ENCODE measurements around the gene FSD1.

FSD1 gene

DNA sequence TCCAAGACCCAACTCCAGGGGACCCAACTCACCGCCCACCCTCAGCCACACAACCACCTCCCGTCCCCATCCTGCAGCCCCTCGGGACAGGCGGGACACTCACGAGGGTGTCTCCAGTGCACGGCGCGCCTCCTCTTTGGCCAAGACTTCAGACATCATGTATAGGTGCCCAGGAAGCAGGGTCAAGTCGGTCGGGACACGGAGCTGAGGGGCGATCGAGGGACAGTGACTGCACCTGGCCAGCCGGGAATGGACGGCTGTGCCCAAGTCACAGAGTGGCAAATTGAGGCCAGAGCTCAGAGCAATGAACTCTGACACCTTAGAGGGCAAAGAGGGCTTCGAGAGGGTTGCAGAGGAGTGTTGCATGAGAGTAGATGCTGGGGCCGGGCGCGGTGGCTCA, 25.5 kb downstream of the FSD1 start:
- H3K27me3 ChIP-seq (ENCODE audit: insufficient read depth, poor library complexity, severe bottlenecking) = peaks cover 24% of the 10 kb centered on the region
- H3K4me3 ChIP-seq (replicated peaks; ENCODE audit: insufficient read depth, low read length) = no peak overlapping the region
- H3K27ac ChIP-seq (replicated peaks) = no peak overlapping the region
- no peak for DNase-seq (ENCODE audit: low read depth in 1 of 2, low spot score in 1 of 2)
- TF ChIP-seq REST (IDR thresholded peaks at IDR 0.05; ENCODE audit: insufficient replicate concordance, low read depth) = no peak
- TF ChIP-seq GABPA (IDR thresholded peaks at IDR 0.05; ENCODE audit: low read depth) = no peak
- TF ChIP-seq, protein P1, sequence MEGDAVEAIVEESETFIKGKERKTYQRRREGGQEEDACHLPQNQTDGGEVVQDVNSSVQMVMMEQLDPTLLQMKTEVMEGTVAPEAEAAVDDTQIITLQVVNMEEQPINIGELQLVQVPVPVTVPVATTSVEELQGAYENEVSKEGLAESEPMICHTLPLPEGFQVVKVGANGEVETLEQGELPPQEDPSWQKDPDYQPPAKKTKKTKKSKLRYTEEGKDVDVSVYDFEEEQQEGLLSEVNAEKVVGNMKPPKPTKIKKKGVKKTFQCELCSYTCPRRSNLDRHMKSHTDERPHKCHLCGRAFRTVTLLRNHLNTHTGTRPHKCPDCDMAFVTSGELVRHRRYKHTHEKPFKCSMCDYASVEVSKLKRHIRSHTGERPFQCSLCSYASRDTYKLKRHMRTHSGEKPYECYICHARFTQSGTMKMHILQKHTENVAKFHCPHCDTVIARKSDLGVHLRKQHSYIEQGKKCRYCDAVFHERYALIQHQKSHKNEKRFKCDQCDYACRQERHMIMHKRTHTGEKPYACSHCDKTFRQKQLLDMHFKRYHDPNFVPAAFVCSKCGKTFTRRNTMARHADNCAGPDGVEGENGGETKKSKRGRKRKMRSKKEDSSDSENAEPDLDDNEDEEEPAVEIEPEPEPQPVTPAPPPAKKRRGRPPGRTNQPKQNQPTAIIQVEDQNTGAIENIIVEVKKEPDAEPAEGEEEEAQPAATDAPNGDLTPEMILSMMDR (IDR thresholded peaks at IDR 0.05; ENCODE audit: insufficient read depth, low read length) = no peak
- TF ChIP-seq POLR2AphosphoS5 (IDR thresholded peaks at IDR 0.05; ENCODE audit: low read depth) = no peak
- TF ChIP-seq SPI1 (IDR thresholded peaks at IDR 0.05; ENCODE audit: borderline replicate concordance, low read depth) = no peak

DNA sequence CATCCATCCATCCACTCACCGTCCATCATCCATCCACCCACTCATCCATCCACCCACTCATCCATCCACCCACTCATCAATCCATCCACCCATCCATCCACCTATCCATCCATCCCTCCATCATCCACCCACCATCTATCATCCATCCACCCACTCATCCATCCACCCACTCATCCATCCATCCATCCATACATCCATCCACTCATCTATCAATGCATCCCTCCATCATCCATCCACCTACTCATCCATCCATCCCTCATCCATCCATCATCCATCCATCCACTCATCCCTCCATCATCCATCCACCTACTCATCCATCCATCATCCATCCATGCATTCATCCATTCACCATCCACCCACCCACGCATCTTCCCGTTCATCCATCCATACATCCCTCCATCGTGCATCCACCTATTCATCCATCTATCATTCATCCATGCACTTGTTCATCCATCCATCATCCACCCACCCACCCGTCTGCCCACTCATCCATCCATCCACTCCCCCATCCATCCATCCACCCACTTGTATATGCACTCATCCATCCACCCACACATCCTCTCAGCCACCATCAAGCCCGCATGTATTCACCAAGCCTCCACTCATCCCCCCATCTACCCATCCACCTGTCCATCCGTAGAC, 30.7 kb downstream of the FSD1 start:
- no peak overlapping the region for H3K27ac ChIP-seq (replicated peaks)
- H3K4me3 ChIP-seq (replicated peaks; ENCODE audit: insufficient read depth, low read length) = no peak overlapping the region
- H3K27me3 ChIP-seq (ENCODE audit: insufficient read depth, poor library complexity, severe bottlenecking) = no peaks in the 10 kb centered on the region
- DNase-seq (ENCODE audit: low read depth in 1 of 2, low spot score in 1 of 2) = no peak
- TF ChIP-seq, protein P1 (IDR thresholded peaks at IDR 0.05; ENCODE audit: insufficient read depth, low read length) = no peak
- no peak for TF ChIP-seq GABPA (IDR thresholded peaks at IDR 0.05; ENCODE audit: low read depth)
- TF ChIP-seq POLR2AphosphoS5 (IDR thresholded peaks at IDR 0.05; ENCODE audit: low read depth) = no peak
- no peak for TF ChIP-seq SPI1 (IDR thresholded peaks at IDR 0.05; ENCODE audit: borderline replicate concordance, low read depth)
- no peak for TF ChIP-seq REST (IDR thresholded peaks at IDR 0.05; ENCODE audit: insufficient replicate concordance, low read depth)

GRCh38 chr19:4337906-4338440, 33.6 kb downstream of the FSD1 start:
- DNase-seq (ENCODE audit: low read depth in 1 of 2, low spot score in 1 of 2) = no peak
- H3K27ac ChIP-seq (replicated peaks) = no peak overlapping the region
- TF ChIP-seq REST (IDR thresholded peaks at IDR 0.05; ENCODE audit: insufficient replicate concordance, low read depth) (no peak), POLR2AphosphoS5 (IDR thresholded peaks at IDR 0.05; ENCODE audit: low read depth) (no peak), GABPA (IDR thresholded peaks at IDR 0.05; ENCODE audit: low read depth) (no peak), SPI1 (IDR thresholded peaks at IDR 0.05; ENCODE audit: borderline replicate concordance, low read depth) (no peak)
- TF ChIP-seq, protein P1 (IDR thresholded peaks at IDR 0.05; ENCODE audit: insufficient read depth, low read length) = no peak
- peak overlapping the region; percentile 19; the same call in 1 of the 2 replicates for H3K4me3 ChIP-seq (replicated peaks; ENCODE audit: insufficient read depth, low read length)
- peaks cover 2% of the 10 kb centered on the region for H3K27me3 ChIP-seq (ENCODE audit: insufficient read depth, poor library complexity, severe bottlenecking)
